Stimulated activated CD4-positive, alpha-beta T cell treated with anti-CD3 and anti-CD28 coated beads, Interleukin-15, amount 100 ng/mL, for 48 hours (primary cell): ENCODE data around the gene ETV3L.

Experiments
- DNase-seq, 2 donors: peaks; one replicate each; pipeline ENCODE4 v3.0.0-alpha.2; 2020; ENCODE audit warnings: low read depth in 2 of 2

The ETV3L gene

GRCh38 chr1:157099633-157100009, at the start of gene ETV3L:
ETV3L (minus strand) TSS chr1:157099808; CDS start chr1:157099523, 285 bp downstream.
- DNase-seq = no peak

GRCh38 chr1:157147906-157148700, 48.5 kb upstream of the ETV3L start:
- DNase-seq = no peak

- DNase-seq = no peak
These were observed 47.4 kb upstream of the ETV3L start for GRCh38 chr1:157147037-157147436.

GRCh38 chr1:157146244-157146643, 46.6 kb upstream of the ETV3L start:
- DNase-seq = no peak

GRCh38 chr1:157145076-157145475, 45.5 kb upstream of the ETV3L start:
- DNase-seq = no peak

GRCh38 chr1:157144509-157144908, 44.9 kb upstream of the ETV3L start:
- DNase-seq = no peak

GRCh38 chr1:157142765-157143423, 43.3 kb upstream of the ETV3L start:
- no peak for DNase-seq

GRCh38 chr1:157142201-157142600, 42.6 kb upstream of the ETV3L start:
- no peak for DNase-seq

GRCh38 chr1:157141212-157141855, 41.7 kb upstream of the ETV3L start:
- no peak for DNase-seq

- DNase-seq = peak in 1 of 2 donors; percentile 22
These were observed 40.5 kb upstream of the ETV3L start for GRCh38 chr1:157140063-157140588.

GRCh38 chr1:157139052-157139715, 39.6 kb upstream of the ETV3L start:
- no peak for DNase-seq

GRCh38 chr1:157138220-157139051, 38.8 kb upstream of the ETV3L start, which contains the start of gene ETV3:
ETV3 (minus strand) TSS chr1:157138395; CDS start chr1:157136352, 2,043 bp downstream.
- peak; percentile 80 to 81 for DNase-seq

- no peak for DNase-seq
These were observed 38.0 kb upstream of the ETV3L start for GRCh38 chr1:157137408-157138219.

GRCh38 chr1:157137046-157137407, 37.4 kb upstream of the ETV3L start:
- DNase-seq = no peak

GRCh38 chr1:157136133-157136532, 36.5 kb upstream of the ETV3L start:
- no peak for DNase-seq

GRCh38 chr1:157135646-157136045, 36.0 kb upstream of the ETV3L start:
- no peak for DNase-seq

GRCh38 chr1:157135070-157135469, 35.5 kb upstream of the ETV3L start:
- DNase-seq = no peak

- DNase-seq = no peak
These were observed 34.8 kb upstream of the ETV3L start for GRCh38 chr1:157134442-157134841.

- DNase-seq = no peak
These were observed 33.8 kb upstream of the ETV3L start for GRCh38 chr1:157133426-157133825.

- DNase-seq = no peak
These were observed 33.1 kb upstream of the ETV3L start for GRCh38 chr1:157132616-157133167.
